ENCODE results near the gene CCDC92.

The CCDC92 gene

GRCh38 chr12:123891011-123891410 is 81.6 kb downstream of the CCDC92 start:
- Histone ChIP-seq H3K4me1 (ENCODE audit: low read length) (no peaks in the 10 kb centered on the region), H3K9ac (ENCODE audit: low read length) (no peak overlapping the region), H3K9me2 (replicated peaks; ENCODE audit: insufficient read depth, low read length) (no peaks in the 10 kb centered on the region), H3K9me3 (replicated peaks; ENCODE audit: insufficient read depth, low read length) (no peaks in the 10 kb centered on the region), H3K27ac (ENCODE audit: low read length) (no peak overlapping the region), H2AFZ (ENCODE audit: low read length) (no peak overlapping the region), H3K4me2 (ENCODE audit: low read depth, low read length) (no peak overlapping the region), H3K79me2 (ENCODE audit: low read length) (no peaks in the 10 kb centered on the region), H3F3A (ENCODE audit: insufficient read depth, low read length) (no peaks in the 10 kb centered on the region), H3K36me3 (replicated peaks; ENCODE audit: insufficient read depth, low read length) (no peaks in the 10 kb centered on the region), H3K4me3 (ENCODE audit: low read length) (no peak overlapping the region), H4K20me1 (ENCODE audit: insufficient read depth, low read length) (no peaks in the 10 kb centered on the region), H3K27me3 (replicated peaks; ENCODE audit: insufficient read depth, low read length) (0 out of 2 replicates have a peak, but pooled peaks cover 3% of the 10 kb centered on the region)
- no peak for DNase-seq
- TF ChIP-seq EZH2 (optimal IDR thresholded peaks at IDR 0.05; ENCODE audit: low read depth, low read length) (no peak), EZH2phosphoT487 (IDR thresholded peaks at IDR 0.05; ENCODE audit: low read length) (no peak), CTCF (IDR thresholded peaks at IDR 0.05; ENCODE audit: low read length) (no peak)

- DNase-seq, result no peak
- no peak overlapping the region for H3K27ac ChIP-seq (ENCODE audit: low read length)
- H4K20me1 ChIP-seq (ENCODE audit: insufficient read depth, low read length), result no peaks in the 10 kb centered on the region
- no peak overlapping the region for H3K4me3 ChIP-seq (ENCODE audit: low read length)
- no peaks in the 10 kb centered on the region for H3K9me2 ChIP-seq (replicated peaks; ENCODE audit: insufficient read depth, low read length)
- H3K9me3 ChIP-seq (replicated peaks; ENCODE audit: insufficient read depth, low read length), result no peaks in the 10 kb centered on the region
- H3K79me2 ChIP-seq (ENCODE audit: low read length), result no peaks in the 10 kb centered on the region
- no peaks in the 10 kb centered on the region for H3K36me3 ChIP-seq (replicated peaks; ENCODE audit: insufficient read depth, low read length)
- H3K4me2 ChIP-seq (ENCODE audit: low read depth, low read length), result no peak overlapping the region
- no peaks in the 10 kb centered on the region for H3F3A ChIP-seq (ENCODE audit: insufficient read depth, low read length)
- TF ChIP-seq EZH2 (optimal IDR thresholded peaks at IDR 0.05; ENCODE audit: low read depth, low read length), result no peak
- no peak for TF ChIP-seq EZH2phosphoT487 (IDR thresholded peaks at IDR 0.05; ENCODE audit: low read length)
- no peak for TF ChIP-seq CTCF (IDR thresholded peaks at IDR 0.05; ENCODE audit: low read length)
- no peaks in the 10 kb centered on the region for H3K4me1 ChIP-seq (ENCODE audit: low read length)
- 0 out of 2 replicates have a peak, but pooled peaks cover 3% of the 10 kb centered on the region for H3K27me3 ChIP-seq (replicated peaks; ENCODE audit: insufficient read depth, low read length)
- H3K9ac ChIP-seq (ENCODE audit: low read length), result no peak overlapping the region
- no peak overlapping the region for H2AFZ ChIP-seq (ENCODE audit: low read length)
Measured at GRCh38 chr12:123890536-123890902, 82.1 kb downstream of the CCDC92 start.

- 0 out of 2 replicates have a peak, but pooled peaks cover 3% of the 10 kb centered on the region for H3K27me3 ChIP-seq (replicated peaks; ENCODE audit: insufficient read depth, low read length)
- no peaks in the 10 kb centered on the region for H3K36me3 ChIP-seq (replicated peaks; ENCODE audit: insufficient read depth, low read length)
- H3K9ac ChIP-seq (ENCODE audit: low read length), result no peak overlapping the region
- TF ChIP-seq EZH2phosphoT487 (IDR thresholded peaks at IDR 0.05; ENCODE audit: low read length) (no peak), CTCF (IDR thresholded peaks at IDR 0.05; ENCODE audit: low read length) (no peak)
- no peak overlapping the region for H2AFZ ChIP-seq (ENCODE audit: low read length)
- no peaks in the 10 kb centered on the region for H3K4me1 ChIP-seq (ENCODE audit: low read length)
- H3K4me3 ChIP-seq (ENCODE audit: low read length), result no peak overlapping the region
- no peaks in the 10 kb centered on the region for H3K79me2 ChIP-seq (ENCODE audit: low read length)
- no peaks in the 10 kb centered on the region for H3K9me3 ChIP-seq (replicated peaks; ENCODE audit: insufficient read depth, low read length)
- DNase-seq, result no peak
- no peak overlapping the region for H3K4me2 ChIP-seq (ENCODE audit: low read depth, low read length)
- no peaks in the 10 kb centered on the region for H4K20me1 ChIP-seq (ENCODE audit: insufficient read depth, low read length)
- H3K27ac ChIP-seq (ENCODE audit: low read length), result no peak overlapping the region
- no peaks in the 10 kb centered on the region for H3F3A ChIP-seq (ENCODE audit: insufficient read depth, low read length)
- H3K9me2 ChIP-seq (replicated peaks; ENCODE audit: insufficient read depth, low read length), result no peaks in the 10 kb centered on the region
Measured at GRCh38 chr12:123889848-123890535, 82.6 kb downstream of the CCDC92 start.
